Measurements from ENCODE around the gene KYAT1. TPM values are rescaled to one million over a fixed set of nuclear protein-coding genes. Genes with fewer than 3 reads are reported as not detected.

KYAT1 gene
- total and polyA plus RNA-seq, 2 of the 13 experiments (the other 11 are each of a cell fraction or from before 2014, with no cell fraction given): 9.2 to 46.5 TPM

DNA sequence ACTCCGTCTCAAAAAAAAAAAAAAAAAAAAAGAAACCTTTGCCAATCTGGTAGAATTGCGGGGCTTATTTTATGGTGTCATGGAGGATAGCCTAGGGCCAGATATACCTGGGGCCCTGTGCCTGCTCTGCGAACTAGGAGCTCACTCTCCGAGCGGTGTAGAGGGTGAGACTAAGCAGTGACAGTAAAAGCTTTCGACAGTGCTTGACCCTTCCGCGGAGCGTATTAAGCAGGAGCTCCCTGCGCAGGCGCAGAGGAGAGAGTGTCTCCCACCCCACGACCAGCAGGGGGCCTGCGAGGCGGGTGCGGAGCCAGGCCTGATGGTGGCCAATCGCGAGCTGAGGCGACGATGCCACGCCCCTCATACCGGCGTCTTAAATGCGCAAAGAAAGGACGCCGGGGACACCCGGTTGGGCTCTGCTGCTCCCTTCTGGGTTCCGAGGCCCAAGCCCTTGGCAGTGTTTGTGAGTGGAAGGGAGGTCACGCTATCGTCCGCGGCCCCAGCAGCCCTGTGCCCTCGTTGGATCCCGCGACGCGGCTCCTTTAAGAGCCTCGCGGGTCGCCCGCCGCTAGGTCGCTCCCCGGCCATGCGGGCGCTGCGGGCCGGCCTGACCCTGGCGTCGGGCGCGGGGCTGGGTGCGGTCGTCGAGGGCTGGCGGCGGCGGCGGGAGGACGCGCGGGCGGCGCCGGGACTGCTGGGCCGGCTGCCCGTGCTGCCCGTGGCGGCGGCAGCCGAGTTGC, 63.5 kb downstream of the KYAT1 start, which contains the start of gene ENDOG (continued):
- TF ChIP-seq, protein P1, sequence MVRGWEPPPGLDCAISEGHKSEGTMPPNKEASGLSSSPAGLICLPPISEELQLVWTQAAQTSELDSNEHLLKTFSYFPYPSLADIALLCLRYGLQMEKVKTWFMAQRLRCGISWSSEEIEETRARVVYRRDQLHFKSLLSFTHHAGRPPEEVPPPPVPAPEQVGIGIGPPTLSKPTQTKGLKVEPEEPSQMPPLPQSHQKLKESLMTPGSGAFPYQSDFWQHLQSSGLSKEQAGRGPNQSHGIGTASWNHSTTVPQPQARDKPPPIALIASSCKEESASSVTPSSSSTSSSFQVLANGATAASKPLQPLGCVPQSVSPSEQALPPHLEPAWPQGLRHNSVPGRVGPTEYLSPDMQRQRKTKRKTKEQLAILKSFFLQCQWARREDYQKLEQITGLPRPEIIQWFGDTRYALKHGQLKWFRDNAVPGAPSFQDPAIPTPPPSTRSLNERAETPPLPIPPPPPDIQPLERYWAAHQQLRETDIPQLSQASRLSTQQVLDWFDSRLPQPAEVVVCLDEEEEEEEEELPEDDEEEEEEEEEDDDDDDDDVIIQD (CRISPR knock-in tag; IDR thresholded peaks at IDR 0.05; ENCODE audit: low read depth): peak; percentile 55
- TF ChIP-seq FIP1L1 (IDR thresholded peaks at IDR 0.05; ENCODE audit: borderline replicate concordance, insufficient read depth, low read depth, low read length): peak; percentile 95; the same call in 1 of the 2 replicates
- no peak for TF ChIP-seq TCF12 (IDR thresholded peaks at IDR 0.05)
- no peak for TF ChIP-seq TCF12 (CRISPR knock-in tag; IDR thresholded peaks at IDR 0.05)
- no peak for TF ChIP-seq NR2F2 (IDR thresholded peaks at IDR 0.05; ENCODE audit: borderline replicate concordance, low read depth)
- TF ChIP-seq TBP (CRISPR knock-in tag; IDR thresholded peaks at IDR 0.05): no peak; the same call in 1 of the 2 replicates
- peak; percentile 64 for TF ChIP-seq ERF (CRISPR knock-in tag; IDR thresholded peaks at IDR 0.05)
- TF ChIP-seq SRF (IDR thresholded peaks at IDR 0.05; ENCODE audit: low read depth, low read length): no peak
- TF ChIP-seq, protein P2, sequence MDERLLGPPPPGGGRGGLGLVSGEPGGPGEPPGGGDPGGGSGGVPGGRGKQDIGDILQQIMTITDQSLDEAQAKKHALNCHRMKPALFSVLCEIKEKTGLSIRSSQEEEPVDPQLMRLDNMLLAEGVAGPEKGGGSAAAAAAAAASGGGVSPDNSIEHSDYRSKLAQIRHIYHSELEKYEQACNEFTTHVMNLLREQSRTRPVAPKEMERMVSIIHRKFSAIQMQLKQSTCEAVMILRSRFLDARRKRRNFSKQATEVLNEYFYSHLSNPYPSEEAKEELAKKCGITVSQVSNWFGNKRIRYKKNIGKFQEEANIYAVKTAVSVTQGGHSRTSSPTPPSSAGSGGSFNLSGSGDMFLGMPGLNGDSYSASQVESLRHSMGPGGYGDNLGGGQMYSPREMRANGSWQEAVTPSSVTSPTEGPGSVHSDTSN (CRISPR knock-in tag; IDR thresholded peaks at IDR 0.05): no peak
- no peak for TF ChIP-seq NFIB (CRISPR knock-in tag; IDR thresholded peaks at IDR 0.05; ENCODE audit: borderline replicate concordance)
- TF ChIP-seq, protein P3, sequence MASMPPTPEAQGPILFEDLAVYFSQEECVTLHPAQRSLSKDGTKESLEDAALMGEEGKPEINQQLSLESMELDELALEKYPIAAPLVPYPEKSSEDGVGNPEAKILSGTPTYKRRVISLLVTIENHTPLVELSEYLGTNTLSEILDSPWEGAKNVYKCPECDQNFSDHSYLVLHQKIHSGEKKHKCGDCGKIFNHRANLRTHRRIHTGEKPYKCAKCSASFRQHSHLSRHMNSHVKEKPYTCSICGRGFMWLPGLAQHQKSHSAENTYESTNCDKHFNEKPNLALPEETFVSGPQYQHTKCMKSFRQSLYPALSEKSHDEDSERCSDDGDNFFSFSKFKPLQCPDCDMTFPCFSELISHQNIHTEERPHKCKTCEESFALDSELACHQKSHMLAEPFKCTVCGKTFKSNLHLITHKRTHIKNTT (CRISPR knock-in tag; IDR thresholded peaks at IDR 0.05): no peak
- TF ChIP-seq, protein P4, sequence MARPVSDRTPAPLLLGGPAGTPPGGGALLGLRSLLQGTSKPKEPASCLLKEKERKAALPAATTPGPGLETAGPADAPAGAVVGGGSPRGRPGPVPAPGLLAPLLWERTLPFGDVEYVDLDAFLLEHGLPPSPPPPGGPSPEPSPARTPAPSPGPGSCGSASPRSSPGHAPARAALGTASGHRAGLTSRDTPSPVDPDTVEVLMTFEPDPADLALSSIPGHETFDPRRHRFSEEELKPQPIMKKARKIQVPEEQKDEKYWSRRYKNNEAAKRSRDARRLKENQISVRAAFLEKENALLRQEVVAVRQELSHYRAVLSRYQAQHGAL (CRISPR knock-in tag; IDR thresholded peaks at IDR 0.05; ENCODE audit: not compliant biosample characterization): peak; percentile 51
- TF ChIP-seq ZNF292 (CRISPR knock-in tag; IDR thresholded peaks at IDR 0.05; ENCODE audit: borderline replicate concordance, low read depth): peak; percentile 58; the same call in 1 of the 2 replicates
- TF ChIP-seq, protein P5, sequence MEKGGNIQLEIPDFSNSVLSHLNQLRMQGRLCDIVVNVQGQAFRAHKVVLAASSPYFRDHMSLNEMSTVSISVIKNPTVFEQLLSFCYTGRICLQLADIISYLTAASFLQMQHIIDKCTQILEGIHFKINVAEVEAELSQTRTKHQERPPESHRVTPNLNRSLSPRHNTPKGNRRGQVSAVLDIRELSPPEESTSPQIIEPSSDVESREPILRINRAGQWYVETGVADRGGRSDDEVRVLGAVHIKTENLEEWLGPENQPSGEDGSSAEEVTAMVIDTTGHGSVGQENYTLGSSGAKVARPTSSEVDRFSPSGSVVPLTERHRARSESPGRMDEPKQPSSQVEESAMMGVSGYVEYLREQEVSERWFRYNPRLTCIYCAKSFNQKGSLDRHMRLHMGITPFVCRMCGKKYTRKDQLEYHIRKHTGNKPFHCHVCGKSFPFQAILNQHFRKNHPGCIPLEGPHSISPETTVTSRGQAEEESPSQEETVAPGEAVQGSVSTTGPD (CRISPR knock-in tag; IDR thresholded peaks at IDR 0.05): no peak
- TF ChIP-seq ZNF878 (CRISPR knock-in tag; IDR thresholded peaks at IDR 0.05): no peak
- no peak for TF ChIP-seq ZBTB21 (CRISPR knock-in tag; IDR thresholded peaks at IDR 0.05)
- TF ChIP-seq, protein P6, sequence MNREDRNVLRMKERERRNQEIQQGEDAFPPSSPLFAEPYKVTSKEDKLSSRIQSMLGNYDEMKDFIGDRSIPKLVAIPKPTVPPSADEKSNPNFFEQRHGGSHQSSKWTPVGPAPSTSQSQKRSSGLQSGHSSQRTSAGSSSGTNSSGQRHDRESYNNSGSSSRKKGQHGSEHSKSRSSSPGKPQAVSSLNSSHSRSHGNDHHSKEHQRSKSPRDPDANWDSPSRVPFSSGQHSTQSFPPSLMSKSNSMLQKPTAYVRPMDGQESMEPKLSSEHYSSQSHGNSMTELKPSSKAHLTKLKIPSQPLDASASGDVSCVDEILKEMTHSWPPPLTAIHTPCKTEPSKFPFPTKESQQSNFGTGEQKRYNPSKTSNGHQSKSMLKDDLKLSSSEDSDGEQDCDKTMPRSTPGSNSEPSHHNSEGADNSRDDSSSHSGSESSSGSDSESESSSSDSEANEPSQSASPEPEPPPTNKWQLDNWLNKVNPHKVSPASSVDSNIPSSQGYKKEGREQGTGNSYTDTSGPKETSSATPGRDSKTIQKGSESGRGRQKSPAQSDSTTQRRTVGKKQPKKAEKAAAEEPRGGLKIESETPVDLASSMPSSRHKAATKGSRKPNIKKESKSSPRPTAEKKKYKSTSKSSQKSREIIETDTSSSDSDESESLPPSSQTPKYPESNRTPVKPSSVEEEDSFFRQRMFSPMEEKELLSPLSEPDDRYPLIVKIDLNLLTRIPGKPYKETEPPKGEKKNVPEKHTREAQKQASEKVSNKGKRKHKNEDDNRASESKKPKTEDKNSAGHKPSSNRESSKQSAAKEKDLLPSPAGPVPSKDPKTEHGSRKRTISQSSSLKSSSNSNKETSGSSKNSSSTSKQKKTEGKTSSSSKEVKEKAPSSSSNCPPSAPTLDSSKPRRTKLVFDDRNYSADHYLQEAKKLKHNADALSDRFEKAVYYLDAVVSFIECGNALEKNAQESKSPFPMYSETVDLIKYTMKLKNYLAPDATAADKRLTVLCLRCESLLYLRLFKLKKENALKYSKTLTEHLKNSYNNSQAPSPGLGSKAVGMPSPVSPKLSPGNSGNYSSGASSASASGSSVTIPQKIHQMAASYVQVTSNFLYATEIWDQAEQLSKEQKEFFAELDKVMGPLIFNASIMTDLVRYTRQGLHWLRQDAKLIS (CRISPR knock-in tag; IDR thresholded peaks at IDR 0.05): no peak
- no peak for TF ChIP-seq ZNF556 (CRISPR knock-in tag; IDR thresholded peaks at IDR 0.05; ENCODE audit: borderline replicate concordance)
- no peak for TF ChIP-seq POGZ (CRISPR knock-in tag; IDR thresholded peaks at IDR 0.05)
